HFF-Myc (cell line): ENCODE measurements around the gene MGST2.

ENCODE experiments used
- DNase-seq: peaks from one replicate; pipeline ENCODE4 v3.0.0-alpha.2; 2011; ENCODE audit warnings: low read depth; ENCODE audit errors: extremely low read depth
- H3K4me3 ChIP-seq: replicated peaks from 2 replicates; pipeline ENCODE4 v1.5.1; 2011; ENCODE audit warnings: low read depth, mild to moderate bottlenecking, control low read depth, low read length
- TF ChIP-seq, protein P1 (sequence below): IDR thresholded peaks from 2 replicates; pipeline ENCODE4 v1.5.1; 2012; ENCODE audit warnings: mild to moderate bottlenecking, low read depth, low read length, control low read depth; ENCODE audit errors: missing control alignments

The MGST2 gene

GRCh38 chr4:139728146-139728545, 62.5 kb downstream of the MGST2 start:
- DNase-seq: no peak
- TF ChIP-seq, protein P1, sequence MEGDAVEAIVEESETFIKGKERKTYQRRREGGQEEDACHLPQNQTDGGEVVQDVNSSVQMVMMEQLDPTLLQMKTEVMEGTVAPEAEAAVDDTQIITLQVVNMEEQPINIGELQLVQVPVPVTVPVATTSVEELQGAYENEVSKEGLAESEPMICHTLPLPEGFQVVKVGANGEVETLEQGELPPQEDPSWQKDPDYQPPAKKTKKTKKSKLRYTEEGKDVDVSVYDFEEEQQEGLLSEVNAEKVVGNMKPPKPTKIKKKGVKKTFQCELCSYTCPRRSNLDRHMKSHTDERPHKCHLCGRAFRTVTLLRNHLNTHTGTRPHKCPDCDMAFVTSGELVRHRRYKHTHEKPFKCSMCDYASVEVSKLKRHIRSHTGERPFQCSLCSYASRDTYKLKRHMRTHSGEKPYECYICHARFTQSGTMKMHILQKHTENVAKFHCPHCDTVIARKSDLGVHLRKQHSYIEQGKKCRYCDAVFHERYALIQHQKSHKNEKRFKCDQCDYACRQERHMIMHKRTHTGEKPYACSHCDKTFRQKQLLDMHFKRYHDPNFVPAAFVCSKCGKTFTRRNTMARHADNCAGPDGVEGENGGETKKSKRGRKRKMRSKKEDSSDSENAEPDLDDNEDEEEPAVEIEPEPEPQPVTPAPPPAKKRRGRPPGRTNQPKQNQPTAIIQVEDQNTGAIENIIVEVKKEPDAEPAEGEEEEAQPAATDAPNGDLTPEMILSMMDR: no peak
- no peak overlapping the region for H3K4me3 ChIP-seq

GRCh38 chr4:139728840-139729239, 63.2 kb downstream of the MGST2 start:
- no peak for DNase-seq
- TF ChIP-seq, protein P1: no peak
- H3K4me3 ChIP-seq: no peak overlapping the region

GRCh38 chr4:139732991-139733570, 67.5 kb downstream of the MGST2 start:
- DNase-seq: no peak
- H3K4me3 ChIP-seq: no peak overlapping the region
- TF ChIP-seq, protein P1: no peak

DNA sequence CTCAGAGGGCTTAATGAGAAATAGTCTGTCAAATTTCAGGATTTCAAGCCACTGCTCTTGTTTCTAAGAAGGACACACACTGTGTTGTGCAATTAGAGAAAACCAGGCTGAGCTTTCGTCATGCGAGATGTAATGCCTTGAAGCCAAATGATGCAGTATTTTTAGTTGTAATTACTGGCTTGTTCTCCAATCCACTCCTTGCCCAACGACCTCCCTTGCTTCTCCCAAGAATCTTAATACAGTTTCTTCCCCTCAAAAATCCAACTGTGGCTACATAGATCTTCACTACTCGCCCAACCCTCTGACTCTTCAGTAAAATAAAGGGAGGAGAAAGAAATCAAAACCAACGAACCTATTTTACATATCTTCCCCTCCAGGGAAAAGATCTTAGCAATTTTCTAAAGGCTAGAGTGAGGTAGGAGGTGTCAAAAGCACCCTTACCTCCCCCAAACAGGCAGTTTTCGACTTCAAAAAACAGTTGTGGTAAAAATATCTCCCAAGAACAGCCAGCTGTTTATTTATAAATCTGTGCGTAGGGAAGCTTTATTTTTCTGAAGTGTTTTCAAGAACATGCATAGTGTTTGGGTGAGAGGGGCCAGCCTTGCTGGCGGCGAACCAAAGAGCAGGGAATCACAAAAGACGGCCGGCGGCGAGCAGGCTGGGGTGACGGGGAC, 68.7 kb downstream of the MGST2 start:
- TF ChIP-seq, protein P1: no peak
- DNase-seq: no peak
- peak overlapping the region; percentile 34 for H3K4me3 ChIP-seq

DNA sequence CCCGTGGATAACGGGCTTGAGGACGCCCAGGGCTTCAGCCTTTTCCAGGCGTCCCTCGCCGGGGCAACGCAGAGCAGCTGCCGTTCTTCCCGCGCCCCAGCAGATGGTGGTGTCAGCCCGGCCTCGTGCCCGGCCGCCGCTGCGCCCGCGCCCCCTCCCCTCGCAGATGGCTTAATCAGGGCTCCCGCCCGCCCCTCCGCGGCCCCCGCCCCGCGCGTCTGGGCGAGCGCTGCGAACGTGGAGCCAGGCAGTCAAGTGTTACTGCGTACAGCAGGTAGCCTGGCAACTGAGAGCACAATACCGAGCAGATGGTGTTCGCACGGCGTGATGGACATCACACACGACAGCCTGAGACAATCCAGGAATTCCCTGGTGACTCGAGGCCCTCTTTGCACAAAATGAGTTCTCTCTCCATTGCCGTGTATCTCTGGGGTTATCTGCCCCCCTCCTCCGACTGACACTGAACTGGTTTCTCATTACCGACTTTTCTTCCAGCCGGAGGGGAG, 69.3 kb downstream of the MGST2 start:
- H3K4me3 ChIP-seq: peak overlapping the region; percentile 34
- TF ChIP-seq, protein P1: peak; percentile 52
- peak; percentile 29 for DNase-seq

DNA sequence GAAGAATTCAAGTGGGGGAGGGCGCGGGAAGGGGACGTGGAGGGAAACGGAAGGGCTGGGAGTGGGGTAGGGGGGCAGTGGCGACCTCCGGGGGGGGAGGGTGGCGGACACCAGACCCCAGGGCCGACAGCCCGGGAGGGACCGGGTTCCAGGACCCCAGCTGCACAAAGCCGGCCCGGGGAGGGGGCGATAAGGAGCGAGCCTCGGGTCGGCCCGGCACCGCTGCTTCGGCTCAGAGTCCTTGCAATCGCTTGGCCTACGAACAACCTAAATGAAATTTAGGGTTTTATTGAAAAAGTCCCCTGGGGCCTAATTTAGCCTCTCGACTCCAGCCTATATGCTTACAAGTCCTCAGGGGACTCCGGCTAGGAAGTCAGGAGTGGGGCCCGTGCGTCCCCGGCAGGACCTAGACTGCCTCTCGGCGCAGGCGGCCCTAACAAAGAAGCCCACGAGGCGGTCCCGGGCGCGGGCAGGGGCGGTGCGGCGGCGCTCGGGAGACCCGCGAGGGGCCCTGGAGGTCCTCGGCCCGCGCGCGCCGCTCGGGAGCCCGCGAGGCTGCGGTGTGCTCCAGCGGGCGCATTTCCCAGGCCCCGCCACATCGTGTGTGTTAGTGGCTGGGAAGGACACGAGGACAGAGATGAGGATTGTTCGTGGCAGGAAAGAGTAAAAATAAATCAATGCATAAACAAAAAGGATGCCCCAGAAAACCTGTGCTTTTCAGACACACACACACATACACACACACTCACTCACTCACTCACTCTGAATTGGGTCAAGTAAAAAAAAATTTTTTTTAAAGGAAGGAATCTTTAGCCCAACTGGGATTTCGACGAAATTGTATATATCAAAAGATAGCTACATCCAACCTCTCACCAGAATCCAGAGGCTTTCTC, 70.0 kb downstream of the MGST2 start:
- peak overlapping the region; percentile 34 for H3K4me3 ChIP-seq
- TF ChIP-seq, protein P1: no peak
- no peak for DNase-seq
